Measurements from ENCODE around the gene ABCC4.

ABCC4 gene

DNA sequence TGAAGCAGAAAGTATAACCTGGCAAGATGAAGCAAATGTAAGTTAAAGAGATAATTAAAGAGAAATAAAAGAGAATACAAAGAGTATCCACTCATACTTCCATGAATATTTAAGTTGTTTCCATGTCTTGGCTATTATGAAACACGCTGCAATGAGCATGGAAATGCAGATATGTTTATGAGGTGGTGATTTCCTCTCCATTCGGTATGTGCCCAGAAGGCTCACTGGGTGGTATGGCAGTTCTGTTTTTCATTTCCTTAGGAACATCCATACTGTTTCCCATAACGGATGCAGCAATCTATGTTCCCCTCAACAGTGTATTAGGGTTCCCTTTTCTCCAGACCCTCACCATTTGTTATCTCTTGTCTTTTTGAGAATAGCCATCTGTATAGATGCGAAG is 316.3 kb downstream of the ABCC4 start:
- no peak for DNase-seq

DNA sequence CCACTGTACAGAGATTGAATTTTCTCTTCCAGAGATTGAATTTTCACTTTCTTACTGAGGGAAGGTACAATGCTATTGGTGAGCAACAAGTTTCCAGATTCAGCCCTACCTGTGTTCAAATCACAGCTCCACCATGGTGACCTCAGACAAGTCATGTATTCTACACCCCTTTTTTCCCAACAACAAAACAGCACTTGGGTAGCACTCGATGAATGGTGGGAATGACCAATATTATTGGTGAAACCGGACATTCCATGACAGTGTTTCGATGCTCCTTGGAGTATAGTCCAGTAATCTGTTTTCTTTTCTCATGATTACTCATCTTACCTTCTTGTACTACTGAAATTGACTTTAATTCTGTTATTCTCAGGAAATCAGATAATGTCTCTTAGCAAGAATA is 322.7 kb downstream of the ABCC4 start:
- no peak for DNase-seq

DNA sequence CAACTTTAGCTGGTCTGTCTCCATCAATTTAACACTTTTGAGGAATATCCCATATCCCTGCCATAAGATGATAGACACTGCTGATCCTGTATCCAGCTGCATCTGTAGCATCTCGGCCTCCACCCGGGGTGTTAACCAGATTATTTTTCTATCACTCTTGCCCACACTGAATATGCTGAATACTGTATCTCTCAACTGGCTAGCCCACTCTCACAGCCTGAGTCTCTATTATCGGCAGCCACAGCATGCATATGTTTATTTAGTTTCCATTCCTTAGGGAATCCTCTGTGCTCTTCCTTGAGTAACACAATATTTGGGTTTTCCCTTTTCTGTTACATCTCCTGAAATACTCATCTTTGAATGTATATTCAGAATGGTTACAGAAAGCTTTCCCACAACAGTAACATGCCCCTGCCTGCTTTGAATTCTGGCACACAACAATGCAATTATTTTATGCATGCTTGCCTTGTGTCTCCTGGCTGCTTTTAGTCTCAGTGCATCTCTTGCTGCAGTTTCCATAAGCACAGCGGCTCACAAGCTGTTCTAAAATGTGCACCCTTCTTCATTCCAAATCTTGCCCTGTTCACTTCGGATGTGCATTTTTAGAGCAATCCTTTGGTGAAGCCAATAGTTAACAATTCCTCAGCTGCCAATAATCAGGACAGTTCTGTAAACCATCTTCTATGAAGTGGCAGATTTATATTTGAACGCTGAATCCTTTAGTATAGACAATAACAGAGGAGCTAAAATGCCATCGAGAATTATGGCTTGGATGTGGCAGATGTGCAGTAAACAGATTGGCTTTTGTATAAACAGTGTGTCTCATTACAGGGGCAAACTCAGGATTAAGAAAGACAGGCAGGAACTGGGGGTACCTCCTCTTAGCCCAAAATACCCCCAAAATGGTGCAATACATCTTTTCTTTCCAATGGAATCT is 327.0 kb downstream of the ABCC4 start:
- no peak for DNase-seq

DNA sequence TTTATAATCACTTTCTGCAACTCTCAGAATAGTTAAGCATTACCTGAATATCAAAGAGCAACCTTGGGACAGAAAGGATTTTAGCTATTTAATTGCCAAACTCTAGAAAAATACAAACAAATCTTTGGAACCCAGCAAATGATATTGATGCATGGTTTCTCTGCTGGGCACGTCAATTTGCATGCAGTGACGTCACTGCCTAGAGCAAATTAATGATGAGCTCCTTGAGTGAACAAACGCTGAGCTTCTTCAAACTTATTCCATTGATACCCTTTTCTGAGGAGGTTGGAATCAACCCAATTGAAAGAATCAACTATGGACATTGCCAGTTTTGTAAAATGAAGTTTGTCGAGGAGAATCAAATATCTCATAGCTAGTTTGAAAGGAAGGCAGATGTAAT is 329.0 kb downstream of the ABCC4 start:
- DNase-seq: no peak

Measured in right forelimb (tissue), 1 donor.